GM12878 (cell line): Measurements from ENCODE around the gene CXXC5. TPM values are rescaled to one million over a fixed set of nuclear protein-coding genes. Genes with fewer than 3 reads are reported as not detected.
A peak's percentile ranks its signal among the peaks of the same experiment; 100 is the strongest.

Experiments
- ATAC-seq: fragments of 200-7000 bp; cut with Tn5 transposase; 3 replicates; pipeline ENCODE4 v1.9.1; 2020; ENCODE audit warnings: mild to moderate bottlenecking, moderate library complexity
- BruUV-seq: library from RNA; stranded (reverse); fragments of 400-500 nt; replicated peaks from 2 replicates; lab custom pipeline; 2021; lab: Mats Ljungman, UMichigan
- CTCF ChIA-PET: fragments of 300-600 bp; sonication (Branson Sonifier 250); formaldehyde crosslinking; extraction: SDS; loops from one replicate; lab custom pipeline; 2021; ENCODE audit warnings: inconsistent platforms; lab: Yijun Ruan, JAX
- POLR2A ChIA-PET: fragments of 350-600 bp; formaldehyde crosslinking; extraction: SDS; loops from one replicate; lab custom pipeline; 2021; ENCODE audit warnings: inconsistent platforms; lab: Charles Lee
- RAD21 ChIA-PET: fragments of 300-600 bp; sonication (Branson Sonifier 250); formaldehyde crosslinking; loops from one replicate; lab custom pipeline; 2023; ENCODE audit warnings: antibody characterized with exemption; ENCODE audit not compliant: unreplicated experiment; lab: Charles Lee
- SMC1A ChIA-PET: fragments of 300-600 bp; sonication (Branson Sonifier 250); formaldehyde crosslinking; loops from one replicate; lab custom pipeline; 2023; ENCODE audit not compliant: unreplicated experiment, uncharacterized antibody; lab: Charles Lee
- DNase-seq: peaks from one replicate; pipeline ENCODE4 v3.0.0-alpha.2; 2011; ENCODE audit warnings: low read depth, low spot score
- FAIRE-seq: peaks from 3 replicates; lab custom pipeline; 2011; peaks lifted over from hg19 to GRCh38; lab: Jason Lieb, UNC
- H2AFZ ChIP-seq: 2 replicates; pipeline ENCODE4 v1.6.0; 2011; ENCODE audit warnings: low read depth, low read length, control low read depth; ENCODE audit not compliant: control insufficient read depth
- H3K27ac ChIP-seq: 2 replicates; pipeline ENCODE4 v1.5.1; 2011; ENCODE audit warnings: control low read depth; ENCODE audit not compliant: control insufficient read depth, insufficient read depth
- H3K27me3 ChIP-seq, 2 experiments: replicated peaks in 1 of 2; 2 replicates each; pipeline versions ENCODE4 v1.6.0 to v1.6.1; 2011; ENCODE audit warnings: low read length in 1 of 2; ENCODE audit not compliant: control insufficient read depth in 2 of 2, insufficient read depth in 2 of 2
- H3K36me3 ChIP-seq, 2 experiments: 2 replicates each; pipeline ENCODE4 v1.5.1; 2011; ENCODE audit warnings: low read length in 1 of 2; ENCODE audit not compliant: control insufficient read depth in 2 of 2, insufficient read depth in 2 of 2
- H3K4me1 ChIP-seq: 2 replicates; pipeline ENCODE4 v1.6.1; 2011; ENCODE audit warnings: mild to moderate bottlenecking, low read length, moderate library complexity, mixed read lengths; ENCODE audit not compliant: control insufficient read depth, insufficient read depth
- H3K4me2 ChIP-seq: 2 replicates; pipeline ENCODE4 v1.6.0; 2011; ENCODE audit warnings: control low read depth; ENCODE audit not compliant: control insufficient read depth, insufficient read depth
- H3K4me3 ChIP-seq: fragments of 200-600 bp; sonication (generic); 2 replicates; pipeline ENCODE4 v1.5.1; 2016
- H3K79me2 ChIP-seq: 2 replicates; pipeline ENCODE4 v1.6.0; 2011; ENCODE audit warnings: low read length; ENCODE audit not compliant: control insufficient read depth, insufficient read depth
- H3K9ac ChIP-seq: 2 replicates; pipeline ENCODE4 v1.8.0; 2011; ENCODE audit warnings: low read length, control low read depth, mixed read lengths; ENCODE audit not compliant: control insufficient read depth, insufficient read depth
- H3K9me3 ChIP-seq: replicated peaks from 3 replicates; pipeline ENCODE4 v1.5.1; 2011; ENCODE audit warnings: mild to moderate bottlenecking, low read length; ENCODE audit not compliant: control insufficient read depth, insufficient read depth
- H4K20me1 ChIP-seq: 2 replicates; pipeline ENCODE4 v1.6.0; 2011; ENCODE audit not compliant: control insufficient read depth, insufficient read depth
- TCF12 ChIP-seq: IDR thresholded peaks from 2 replicates; pipeline ENCODE4 v1.6.1; 2011; ENCODE audit warnings: low read depth, mild to moderate bottlenecking, low read length
- WGBS: methylation state at CpG from one replicate; pipeline ENCODE4 v1.1.6; 2016; ENCODE audit warnings: low lambda C conversion rate; ENCODE audit not compliant: insufficient replicate concordance, insufficient coverage; ENCODE audit errors: missing lambda C conversion rate; 5-methylcytosine and 5-hydroxymethylcytosine counted together
- in situ Hi-C: fragments of 300-500 bp; cut with MboI; formaldehyde crosslinking; loops from 9 replicates; pipeline ENCODE4 v1.14.3; 2018; ENCODE audit warnings: mixed read lengths
- intact Hi-C: fragments of 100-400 bp; cut with micrococcal nuclease; formaldehyde crosslinking; loops from one replicate; pipeline ENCODE4 v1.14.2; 2022; ENCODE audit not compliant: unreplicated experiment
- polyA plus RNA-seq, 11 experiments: library from polyadenylated mRNA; depleted of rRNA in 4 of 11; unstranded in 6 of 11; stranded (reverse) in 5 of 11; fragments of >200 nt; fragmentation: Nextera tagmentation in 4 of 11; fragmentation: Illumina TruSeq in 1 of 11; extraction: Ambion mirVana in 4 of 11; extraction: Trizol in 1 of 11; gene quantifications; 1 replicate in 1 of 11; 2 replicates in 10 of 11; pipeline versions ENCODE4 v1.2.1 to v1.2.3, GENCODE V29; 2011 to 2016; ENCODE audit warnings: inconsistent platforms in 2 of 11, missing spikeins in 2 of 11, low read depth in 1 of 11
- total RNA-seq, 4 experiments: library from RNA; depleted of rRNA in 3 of 4; stranded (reverse); fragments of >200 nt in 3 of 4; fragmentation: Illumina TruSeq in 1 of 4; extraction: Trizol in 1 of 4; gene quantifications; 2 replicates each; pipeline versions ENCODE4 v1.2.1 to v1.2.3, GENCODE V29; 2013 to 2021
- TF ChIP-seq, protein P1 (sequence below): fragments of 450-650 bp; IDR thresholded peaks from 2 replicates; pipeline ENCODE4 v1.6.1; 2017; ENCODE audit warnings: low read depth, mild to moderate bottlenecking, moderate library complexity
- TF ChIP-seq, protein P2 (sequence below): IDR thresholded peaks from 2 replicates; pipeline ENCODE4 v1.6.1; 2012; ENCODE audit warnings: low read depth, low read length, improper control_type of control experiment

Gene CXXC5
- total and polyA plus RNA-seq, 10 of the 15 experiments (the other 5 are each of a cell fraction or from before 2014, with no cell fraction given): 1.8 to 90.8 (median 40.7) TPM

DNA sequence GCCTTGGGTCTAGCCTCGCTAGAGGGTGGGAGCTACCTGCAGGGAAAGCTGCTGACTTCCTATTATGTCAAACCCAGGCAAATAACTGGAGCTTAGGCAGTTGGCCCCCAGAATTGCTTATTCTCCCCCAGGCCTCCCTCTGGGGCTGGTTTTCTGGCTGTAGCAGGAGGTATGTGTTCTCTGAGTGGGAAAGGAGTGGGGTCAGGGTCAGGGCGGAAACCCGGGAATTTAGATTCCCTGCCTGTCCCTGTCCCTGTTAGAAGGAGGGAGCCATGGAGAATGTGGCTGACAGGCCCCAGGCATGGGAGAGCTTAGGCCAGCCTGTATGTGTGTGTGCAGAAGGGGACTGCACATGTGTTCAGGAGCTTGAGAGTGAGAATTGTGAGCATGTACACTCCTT is 13.6 kb upstream of the CXXC5 start:
- in situ Hi-C loops: loop anchor here (5.0 kb wide), 2 partner anchors 58 to 128 kb away; no protein-coding TSS in a partner anchor

More for the DNA sequence above, 13.6 kb upstream of the CXXC5 start:
- intact Hi-C loops: loop anchor here (5.0 to 10.0 kb wide), 2 partner anchors 212 to 330 kb away; no protein-coding TSS in a partner anchor
- CTCF ChIA-PET: interaction anchor here (0.5 to 10.5 kb wide), 36 partner anchors 9 to 228 kb away, joined by 3 to 335 read pairs (median 10); partner anchors contain the start of gene CXXC5
- Histone ChIP-seq H3K4me3 (no peak overlapping the region), H3K9ac (no peak overlapping the region; the same call in 1 of the 2 replicates), H3K9me3 (no peaks in the 10 kb centered on the region), H3K4me1 (peaks cover 65% of the 10 kb centered on the region), H2AFZ (no peak overlapping the region), H3K79me2 (peaks cover 4% of the 10 kb centered on the region), H3K36me3 (peaks cover 1 to 7% of the 10 kb centered on the region in 2 experiments; a peak in 1 of 4 replicates), H3K27ac (peak overlapping the region; percentile 97; the same call in 1 of the 2 replicates), H3K4me2 (no peak overlapping the region), H4K20me1 (no peaks in the 10 kb centered on the region), H3K27me3 (no peaks in the 10 kb centered on the region)
- no peak for DNase-seq
- BruUV-seq: no TSS peak
- SMC1A ChIA-PET: interaction anchor here (0.8 to 12.2 kb wide), 34 partner anchors 8 to 213 kb away, joined by 3 to 212 read pairs (median 7); partner anchors contain the start of gene CXXC5
- 83% methylated on average over 3 of the region's 3 CpGs for WGBS
- RAD21 ChIA-PET: interaction anchor here (0.8 to 9.2 kb wide), 27 partner anchors 17 to 209 kb away, joined by 3 to 265 read pairs (median 10); partner anchors contain the start of genes CXXC5 and UBE2D2
- no peak for TF ChIP-seq TCF12
- TF ChIP-seq, protein P1, sequence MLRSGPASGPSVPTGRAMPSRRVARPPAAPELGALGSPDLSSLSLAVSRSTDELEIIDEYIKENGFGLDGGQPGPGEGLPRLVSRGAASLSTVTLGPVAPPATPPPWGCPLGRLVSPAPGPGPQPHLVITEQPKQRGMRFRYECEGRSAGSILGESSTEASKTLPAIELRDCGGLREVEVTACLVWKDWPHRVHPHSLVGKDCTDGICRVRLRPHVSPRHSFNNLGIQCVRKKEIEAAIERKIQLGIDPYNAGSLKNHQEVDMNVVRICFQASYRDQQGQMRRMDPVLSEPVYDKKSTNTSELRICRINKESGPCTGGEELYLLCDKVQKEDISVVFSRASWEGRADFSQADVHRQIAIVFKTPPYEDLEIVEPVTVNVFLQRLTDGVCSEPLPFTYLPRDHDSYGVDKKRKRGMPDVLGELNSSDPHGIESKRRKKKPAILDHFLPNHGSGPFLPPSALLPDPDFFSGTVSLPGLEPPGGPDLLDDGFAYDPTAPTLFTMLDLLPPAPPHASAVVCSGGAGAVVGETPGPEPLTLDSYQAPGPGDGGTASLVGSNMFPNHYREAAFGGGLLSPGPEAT: no peak
- TF ChIP-seq, protein P2, sequence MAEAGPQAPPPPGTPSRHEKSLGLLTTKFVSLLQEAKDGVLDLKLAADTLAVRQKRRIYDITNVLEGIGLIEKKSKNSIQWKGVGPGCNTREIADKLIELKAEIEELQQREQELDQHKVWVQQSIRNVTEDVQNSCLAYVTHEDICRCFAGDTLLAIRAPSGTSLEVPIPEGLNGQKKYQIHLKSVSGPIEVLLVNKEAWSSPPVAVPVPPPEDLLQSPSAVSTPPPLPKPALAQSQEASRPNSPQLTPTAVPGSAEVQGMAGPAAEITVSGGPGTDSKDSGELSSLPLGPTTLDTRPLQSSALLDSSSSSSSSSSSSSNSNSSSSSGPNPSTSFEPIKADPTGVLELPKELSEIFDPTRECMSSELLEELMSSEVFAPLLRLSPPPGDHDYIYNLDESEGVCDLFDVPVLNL: no peak
- POLR2A ChIA-PET: interaction anchor here (0.6 to 9.8 kb wide), 11 partner anchors 14 to 122 kb away, joined by 3 to 163 read pairs (median 7); partner anchors contain the start of gene CXXC5
- ATAC-seq: no peak
- FAIRE-seq: no peak
